Small intestine (tissue), 7 donors: Measurements from ENCODE around the gene ZC3H4. TPM values are rescaled to one million over a fixed set of nuclear protein-coding genes. Genes with fewer than 3 reads are reported as not detected.
"Not testable (repeated sequence)": the region's sequence is repeated elsewhere in the genome, so short reads cannot be mapped to it uniquely, and the experiment has no call there.

Experiments used
- DNase-seq, 2 donors: peaks; one replicate each; pipeline versions ENCODE4 v3.0.0 to v3.0.0-alpha.2; 2013
- FAIRE-seq: peaks from 2 replicates; lab custom pipeline; 2012; peaks lifted over from hg19 to GRCh38; lab: Jason Lieb, UNC
- H3K27ac ChIP-seq, 3 donors: one replicate each; pipeline ENCODE4 v1.5.1; 2013; ENCODE audit warnings: low read length in 2 of 3, mild to moderate bottlenecking in 2 of 3, control low read depth in 1 of 3, inconsistent platforms in 1 of 3, low read depth in 1 of 3, moderate library complexity in 1 of 3
- H3K27me3 ChIP-seq, 3 donors: one replicate each; pipeline ENCODE4 v1.6.1; 2013; ENCODE audit warnings: low read length in 3 of 3, inconsistent platforms in 1 of 3; ENCODE audit not compliant: control insufficient read depth in 3 of 3, insufficient read depth in 3 of 3
- H3K36me3 ChIP-seq, 3 donors: one replicate each; pipeline ENCODE4 v1.6.1; 2013; ENCODE audit warnings: low read length in 3 of 3, inconsistent platforms in 1 of 3, low read depth in 1 of 3, mild to moderate bottlenecking in 1 of 3, moderate library complexity in 1 of 3; ENCODE audit not compliant: control insufficient read depth in 3 of 3, insufficient read depth in 2 of 3
- H3K4me1 ChIP-seq, 3 donors: one replicate each; pipeline ENCODE4 v1.6.1; 2013; ENCODE audit warnings: low read length in 2 of 3, inconsistent platforms in 1 of 3, low read depth in 1 of 3, mild to moderate bottlenecking in 1 of 3, moderate library complexity in 1 of 3; ENCODE audit not compliant: control insufficient read depth in 3 of 3, insufficient read depth in 2 of 3
- H3K4me3 ChIP-seq, 3 donors: one replicate each; pipeline ENCODE4 v1.5.1; 2013; ENCODE audit warnings: low read length in 3 of 3, control low read depth in 1 of 3, inconsistent platforms in 1 of 3, low read depth in 1 of 3, mild to moderate bottlenecking in 1 of 3, moderate library complexity in 1 of 3
- H3K9me3 ChIP-seq, 2 donors: one replicate each; pipeline ENCODE4 v1.6.1; 2013; ENCODE audit warnings: low read depth in 1 of 2, low read length in 1 of 2; ENCODE audit not compliant: control insufficient read depth in 2 of 2, insufficient read depth in 1 of 2
- WGBS, 3 donors: extraction: QIAGEN DNeasy Blood & Tissue Kit; methylation state at CpG; one replicate each; pipeline ENCODE4 v1.1.7; 2013; 5-methylcytosine and 5-hydroxymethylcytosine counted together
- polyA plus RNA-seq, 4 donors: library from polyadenylated mRNA; stranded (reverse) in 3 of 4; unstranded in 1 of 4; fragments of 200-250 nt in 3 of 4; fragments of 120-200 nt in 1 of 4; gene quantifications; one replicate each; pipeline versions ENCODE4 v1.2.1 to v1.2.3, GENCODE V29; 2013
- donor health status: healthy with polysubstance abuse.
- donor health status: control.
- donor health status: control.
- donor health status: Bipolar disorder and iron deficiency.
- donor health status: healthy.

The ZC3H4 gene
- polyA plus RNA-seq, 4 donors: 7.3 to 31.6 (median 14.4) TPM

DNA sequence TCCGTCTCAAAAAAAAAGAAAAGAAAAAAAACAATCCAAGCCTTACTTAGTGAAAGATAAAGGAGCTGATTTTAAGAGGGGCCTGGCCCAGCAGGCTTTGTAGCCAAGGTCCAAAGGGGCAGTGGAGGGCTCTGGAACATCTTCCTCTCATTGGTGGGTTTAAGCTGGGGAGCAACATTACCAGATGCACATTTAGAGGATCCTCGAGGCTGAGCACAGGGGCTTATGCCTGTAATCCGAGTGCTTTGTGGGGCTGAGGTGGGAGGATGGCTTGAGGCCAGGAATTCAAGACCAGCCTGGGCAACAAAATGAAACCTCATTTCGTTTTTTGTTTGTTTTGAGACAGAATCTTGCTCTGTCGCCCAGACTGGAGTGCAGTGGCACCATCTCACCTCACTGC is 57.2 kb downstream of the ZC3H4 start:
- H3K4me3 ChIP-seq: no peak overlapping the region
- WGBS, 3 donors: 49 to 64% (median 62%) methylated on average over 5 of the region's 5 CpGs
- no peaks in the 10 kb centered on the region for H3K36me3 ChIP-seq
- H3K27me3 ChIP-seq: peaks cover 0 to 3% (median 0%) of the 10 kb centered on the region in 3 donors
- H3K27ac ChIP-seq: no peak overlapping the region
- H3K4me1 ChIP-seq: peaks cover 0 to 8% (median 0%) of the 10 kb centered on the region in 3 donors
- H3K9me3 ChIP-seq: no peaks in the 10 kb centered on the region
- no peak for FAIRE-seq
- no peak for DNase-seq

DNA sequence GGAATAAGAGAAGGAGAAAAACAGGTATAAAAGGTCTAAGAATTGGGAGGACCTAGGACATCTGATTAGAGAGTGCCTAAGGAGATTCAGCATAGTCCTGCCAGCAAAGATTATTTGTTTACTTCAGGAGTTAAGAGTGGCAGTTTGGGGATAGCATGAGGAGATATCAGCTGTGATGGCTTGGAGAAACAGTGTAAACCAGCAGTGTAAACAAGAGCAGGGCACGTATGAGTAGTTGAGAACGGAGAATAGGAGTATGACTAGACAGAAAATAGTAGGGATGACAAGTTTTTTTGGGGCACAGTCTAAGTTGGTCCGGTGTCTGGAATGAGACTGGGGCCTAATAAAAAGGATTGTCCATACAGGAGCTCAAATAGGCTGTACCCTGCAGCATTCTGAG is 63.0 kb downstream of the ZC3H4 start:
- not testable (repeated sequence) for H3K4me1 ChIP-seq, H3K27ac ChIP-seq, H3K4me3 ChIP-seq, H3K27me3 ChIP-seq, FAIRE-seq, H3K36me3 ChIP-seq, DNase-seq, H3K9me3 ChIP-seq
- WGBS, 3 donors: 73 to 79% (median 73%) methylated on average over 2 to 3 of the region's 3 CpGs

DNA sequence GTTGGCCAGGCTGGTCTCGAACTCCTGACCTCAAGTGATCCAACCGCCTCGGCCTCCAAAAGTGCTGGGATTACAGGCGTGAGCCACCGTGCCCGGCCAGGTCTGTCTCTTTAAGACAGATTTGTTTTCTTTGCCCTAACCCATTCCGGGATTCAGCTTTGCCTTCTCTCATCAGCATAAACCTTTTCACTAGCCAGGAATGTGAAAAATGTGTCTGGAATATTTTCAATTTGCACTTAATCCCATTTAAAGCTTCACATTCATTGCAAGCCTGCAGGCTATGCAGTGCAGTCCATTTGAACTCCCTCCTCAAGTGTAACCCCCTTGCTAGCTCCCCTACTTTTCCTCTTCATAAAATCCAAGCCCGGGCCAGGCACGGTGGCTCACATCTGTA is 64.3 kb downstream of the ZC3H4 start:
- Histone ChIP-seq H3K9me3 (no peaks in the 10 kb centered on the region), H3K36me3 (peaks cover 0 to 7% (median 0%) of the 10 kb centered on the region in 3 donors), H3K4me1 (peaks cover 0 to 4% (median 0%) of the 10 kb centered on the region in 3 donors), H3K27ac (no peak overlapping the region), H3K4me3 (no peak overlapping the region), H3K27me3 (no peaks in the 10 kb centered on the region)
- 49 to 60% (median 53%) methylated on average over 9 of the region's 9 CpGs for WGBS, 3 donors
- FAIRE-seq: no peak
- no peak for DNase-seq

DNA sequence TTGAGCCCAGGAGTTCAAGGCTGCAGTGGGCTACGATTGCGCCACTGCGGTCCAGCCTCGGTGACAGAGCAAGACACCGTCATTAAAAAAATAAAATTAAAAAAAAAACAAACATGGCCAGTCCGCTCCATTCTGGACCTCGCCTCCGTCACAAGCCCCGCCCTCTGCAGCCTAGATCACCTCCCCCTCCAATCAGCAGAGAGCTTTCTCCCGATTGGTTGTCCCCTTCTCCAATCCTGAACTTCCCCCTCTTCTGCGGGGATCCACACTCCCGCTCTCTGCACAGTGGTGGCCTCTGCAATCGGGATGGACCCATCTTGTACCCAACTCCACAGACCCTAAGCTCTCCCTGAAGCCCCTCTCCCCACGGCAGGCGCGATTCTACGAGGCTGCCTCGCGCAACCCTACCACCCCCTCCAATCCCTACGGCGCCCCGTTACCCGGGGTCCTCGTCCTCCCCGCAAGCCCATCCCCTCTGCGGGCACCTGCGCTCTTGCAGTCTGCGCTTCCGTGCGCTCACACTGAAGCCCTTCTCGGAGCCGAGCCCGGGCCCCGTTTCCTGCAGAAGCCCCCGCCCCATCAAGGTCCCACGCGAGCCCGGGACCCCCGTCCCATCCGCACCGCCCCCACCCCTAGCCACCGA is 65.7 kb downstream of the ZC3H4 start:
- peaks cover 0 to 13% (median 0%) of the 10 kb centered on the region in 3 donors for H3K36me3 ChIP-seq
- 3 to 6% (median 6%) methylated on average over 35 to 42 of the region's 42 CpGs for WGBS, 3 donors
- no peaks in the 10 kb centered on the region for H3K27me3 ChIP-seq
- H3K9me3 ChIP-seq: no peaks in the 10 kb centered on the region
- FAIRE-seq (no peak), DNase-seq (peak; percentile 77 to 86)
- peak overlapping the region; percentile 63 to 93 (median 72) for H3K4me3 ChIP-seq
- peak overlapping the region; percentile 28 to 76 (median 42) for H3K27ac ChIP-seq
- peaks cover 0 to 4% (median 0%) of the 10 kb centered on the region in 3 donors for H3K4me1 ChIP-seq

DNA sequence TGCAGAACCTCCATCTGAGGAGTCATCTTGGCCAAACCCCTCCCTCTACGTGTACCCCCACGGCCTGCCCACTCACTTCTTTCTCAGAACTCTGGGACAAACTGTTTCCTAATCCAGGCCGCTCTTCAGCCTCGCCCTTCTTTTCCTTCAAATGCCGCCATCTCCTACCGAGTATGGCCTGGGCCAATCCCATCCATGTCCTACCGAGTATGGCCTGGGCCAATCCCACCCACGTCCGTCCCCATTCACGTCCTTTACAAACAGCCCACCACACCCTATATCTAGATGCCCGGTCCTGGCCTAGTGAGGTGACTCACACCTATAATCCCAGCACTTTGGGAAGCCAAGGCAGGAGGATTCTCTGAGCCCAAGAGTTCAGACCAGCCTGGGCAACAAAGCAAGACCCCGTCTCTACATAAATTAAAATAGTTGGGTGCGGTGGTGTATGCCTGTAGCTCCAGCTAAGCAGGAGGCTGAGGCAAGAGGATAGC is 66.3 kb downstream of the ZC3H4 start:
- 82 to 88% (median 86%) methylated on average over 13 of the region's 13 CpGs for WGBS, 3 donors
- Histone ChIP-seq H3K27me3 (no peaks in the 10 kb centered on the region), H3K27ac (no peak overlapping the region), H3K9me3 (no peaks in the 10 kb centered on the region), H3K36me3 (peaks cover 0 to 17% (median 0%) of the 10 kb centered on the region in 3 donors), H3K4me1 (peaks cover 0 to 4% (median 0%) of the 10 kb centered on the region in 3 donors), H3K4me3 (peak overlapping the region in 2 of 3 donors; percentile 63 to 93)
- DNase-seq (no peak), FAIRE-seq (no peak)

DNA sequence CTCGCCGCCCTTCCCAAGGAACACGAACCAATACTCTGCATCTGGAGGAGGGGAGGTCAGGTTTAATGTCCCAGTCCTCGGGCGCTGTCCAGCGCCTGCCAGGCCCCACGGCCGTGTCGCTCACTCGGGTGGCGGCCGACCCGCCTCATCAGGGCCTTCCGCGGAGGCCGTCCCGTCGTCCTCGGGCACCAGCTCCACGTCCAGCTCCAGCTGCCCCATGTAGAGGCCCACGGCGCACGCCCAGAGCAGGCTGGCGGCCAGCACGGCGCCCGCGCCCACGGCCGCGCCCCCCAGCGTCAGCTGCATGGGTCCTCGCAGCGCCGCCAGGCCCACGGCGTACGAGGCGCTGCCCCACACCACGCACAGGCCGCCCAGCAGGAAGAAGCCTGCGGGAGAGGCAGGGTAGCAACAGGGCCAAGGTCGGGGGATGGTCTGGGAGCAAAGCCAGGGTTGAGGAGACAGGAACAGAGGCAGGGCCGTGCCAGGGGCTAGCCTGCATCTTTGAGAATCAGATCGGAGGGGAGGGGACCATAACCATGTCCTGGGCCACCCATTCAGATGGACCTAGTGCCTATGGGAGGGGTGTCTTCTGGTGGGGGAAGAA is 67.6 kb downstream of the ZC3H4 start:
- Histone ChIP-seq H3K9me3 (no peaks in the 10 kb centered on the region), H3K27ac (no peak overlapping the region), H3K4me1 (peaks cover 0 to 4% (median 0%) of the 10 kb centered on the region in 3 donors), H3K36me3 (peaks cover 0 to 18% (median 0%) of the 10 kb centered on the region in 3 donors), H3K4me3 (no peak overlapping the region), H3K27me3 (no peaks in the 10 kb centered on the region)
- no peak for FAIRE-seq
- 92 to 94% (median 94%) methylated on average over 39 to 45 of the region's 45 CpGs for WGBS, 3 donors
- DNase-seq: no peak

DNA sequence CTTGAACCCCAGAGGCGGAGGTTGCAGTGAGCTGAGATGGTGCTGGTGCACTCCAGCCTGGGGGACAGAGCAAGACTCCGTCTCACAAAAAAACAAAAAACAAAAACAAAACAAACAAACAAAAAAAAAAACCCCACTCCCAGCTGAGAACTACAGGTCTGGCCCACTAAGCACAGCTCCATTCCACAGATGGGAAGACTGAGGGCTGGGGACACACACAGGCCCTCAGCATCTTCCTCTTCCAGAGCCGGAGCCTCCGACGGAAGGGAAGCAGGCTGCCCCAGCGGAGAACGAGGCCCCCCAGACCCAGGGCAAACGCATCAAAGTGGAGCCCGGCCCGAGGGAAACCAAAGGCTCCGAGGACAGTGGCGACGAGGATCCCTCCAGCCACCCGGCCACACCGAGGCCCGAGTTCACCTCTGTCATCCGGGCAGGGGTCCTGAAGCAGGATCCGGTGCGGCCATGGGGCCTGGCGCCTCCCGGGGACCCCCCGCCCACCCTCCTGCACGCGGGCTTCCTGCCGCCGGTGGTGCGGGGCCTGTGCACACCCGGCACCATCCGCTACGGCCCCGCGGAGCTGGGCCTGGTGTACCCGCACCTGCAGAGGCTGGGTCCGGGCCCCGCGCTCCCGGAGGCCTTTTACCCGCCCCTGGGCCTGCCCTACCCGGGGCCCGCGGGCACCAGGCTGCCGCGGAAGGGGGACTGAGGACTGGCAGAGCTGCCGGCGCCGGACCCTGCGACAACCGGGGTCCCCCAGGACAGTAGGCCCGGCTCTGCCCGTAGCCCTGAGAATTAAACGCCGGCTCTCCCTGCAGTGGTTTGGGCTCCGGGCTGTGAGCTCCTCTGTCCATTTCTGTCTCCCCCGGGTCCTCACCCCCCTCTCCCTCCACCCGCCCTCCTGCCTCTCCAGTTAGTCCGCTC is 68.4 kb downstream of the ZC3H4 start:
- Histone ChIP-seq H3K9me3 (no peaks in the 10 kb centered on the region), H3K4me1 (peaks cover 0 to 4% (median 0%) of the 10 kb centered on the region in 3 donors), H3K36me3 (peaks cover 0 to 18% (median 0%) of the 10 kb centered on the region in 3 donors), H3K27ac (no peak overlapping the region), H3K4me3 (no peak overlapping the region), H3K27me3 (no peaks in the 10 kb centered on the region)
- FAIRE-seq: no peak
- 95 to 99% (median 96%) methylated on average over 25 to 56 of the region's 56 CpGs for WGBS, 3 donors
- no peak for DNase-seq

DNA sequence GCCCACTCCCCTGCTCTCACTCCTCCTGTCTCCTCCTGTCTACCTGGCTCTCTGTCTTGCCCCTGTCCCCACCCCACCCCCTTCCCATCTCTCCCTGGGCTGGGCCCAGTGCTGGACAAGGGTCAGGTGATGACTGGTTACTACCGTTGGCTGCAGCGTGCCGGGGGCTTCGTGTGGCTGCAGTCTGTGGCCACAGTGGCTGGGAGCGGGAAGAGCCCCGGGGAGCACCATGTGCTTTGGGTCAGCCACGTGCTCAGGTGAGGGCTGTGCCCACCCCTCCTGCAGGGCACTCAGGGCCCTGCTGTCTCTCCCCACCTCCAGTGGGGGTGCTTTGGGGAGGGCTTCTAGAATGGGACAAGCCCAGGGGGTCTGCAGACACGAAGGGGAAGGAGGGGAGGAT is 72.7 kb downstream of the ZC3H4 start:
- Histone ChIP-seq H3K27ac (no peak overlapping the region), H3K9me3 (no peaks in the 10 kb centered on the region), H3K4me3 (no peak overlapping the region), H3K36me3 (peaks cover 0 to 16% (median 0%) of the 10 kb centered on the region in 3 donors), H3K4me1 (peaks cover 0 to 5% (median 0%) of the 10 kb centered on the region in 3 donors), H3K27me3 (no peaks in the 10 kb centered on the region)
- 65 to 80% (median 76%) methylated on average over 7 to 8 of the region's 8 CpGs for WGBS, 3 donors
- FAIRE-seq (no peak), DNase-seq (no peak)
